Tibial artery (tissue), 4 donors: Measurements from ENCODE around the gene INAFM1.

ENCODE experiments used
- DNase-seq, 2 donors: peaks; one replicate each; pipeline ENCODE4 v3.0.0-alpha.2; 2019
- H3K27ac ChIP-seq, 2 donors: fragments of 200-600 bp; sonication (generic) in 1 of 2; 1 replicate in 1 of 2; 2 replicates in 1 of 2; pipeline ENCODE4 v1.5.1; 2018 to 2019; ENCODE audit warnings: mild to moderate bottlenecking in 1 of 2
- H3K27me3 ChIP-seq, 2 donors: fragments of 200-600 bp; sonication (generic) in 1 of 2; one replicate each; pipeline versions ENCODE4 v1.5.1 to v1.6.0; 2016 to 2019
- H3K36me3 ChIP-seq, 3 donors: fragments of 200-600 bp; sonication (generic) in 2 of 3; one replicate each; pipeline ENCODE4 v1.5.1; 2016 to 2019; ENCODE audit warnings: mild to moderate bottlenecking in 2 of 3
- H3K4me1 ChIP-seq, 4 donors: fragments of 200-600 bp; sonication (generic) in 2 of 4; 1 replicate in 3 of 4; 2 replicates in 1 of 4; pipeline ENCODE4 v1.5.1; 2016 to 2019
- H3K4me3 ChIP-seq, 2 donors: fragments of 200-600 bp; sonication (generic) in 1 of 2; 1 replicate in 1 of 2; 2 replicates in 1 of 2; pipeline ENCODE4 v1.5.1; 2018 to 2019; ENCODE audit warnings: mild to moderate bottlenecking in 2 of 2
- H3K9me3 ChIP-seq, 3 donors: fragments of 200-600 bp; sonication (generic) in 1 of 3; one replicate each; pipeline ENCODE4 v1.5.1; 2016 to 2019
- intact Hi-C: fragments of 100-400 bp; cut with DNase I; formaldehyde crosslinking; loops from one replicate; pipeline ENCODE4 v1.15.0; 2023; ENCODE audit warnings: low total_unique reads
- TF ChIP-seq, protein P1 (sequence below), 2 experiments: fragments of 200-600 bp in 1 of 2; fragments of 450-650 bp in 1 of 2; IDR thresholded peaks; one replicate each; pipeline ENCODE4 v1.5.1; 2017 to 2019; ENCODE audit warnings: antibody characterized with exemption in 2 of 2, mild to moderate bottlenecking in 1 of 2, moderate library complexity in 1 of 2

Gene INAFM1

DNA sequence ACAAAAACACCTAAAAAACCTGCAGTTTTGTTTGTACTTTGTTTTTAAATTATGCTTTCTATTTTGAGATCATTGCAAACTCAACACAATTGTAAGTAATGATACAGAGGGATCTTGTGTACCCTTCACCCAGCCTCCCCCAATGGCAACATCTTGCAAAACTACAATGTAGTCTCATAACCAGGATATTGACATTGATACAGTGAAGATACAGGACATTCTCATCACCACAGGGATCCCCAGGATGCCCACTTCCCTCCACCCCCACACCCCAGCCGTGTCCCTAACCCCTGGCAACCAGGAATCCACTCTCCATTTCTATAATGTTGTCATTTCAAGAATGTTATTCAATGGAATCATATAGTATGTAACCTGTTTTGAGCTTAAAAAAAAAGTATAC, 46.9 kb downstream of the INAFM1 start:
- Histone ChIP-seq H3K36me3 (peaks cover 0 to 15% (median 0%) of the 10 kb centered on the region in 3 donors), H3K4me1 (no peaks in the 10 kb centered on the region), H3K27me3 (peaks cover 0 to 28% of the 10 kb centered on the region in 2 donors), H3K4me3 (no peak overlapping the region), H3K27ac (no peak overlapping the region), H3K9me3 (no peaks in the 10 kb centered on the region)
- no peak for DNase-seq
- TF ChIP-seq, protein P1, sequence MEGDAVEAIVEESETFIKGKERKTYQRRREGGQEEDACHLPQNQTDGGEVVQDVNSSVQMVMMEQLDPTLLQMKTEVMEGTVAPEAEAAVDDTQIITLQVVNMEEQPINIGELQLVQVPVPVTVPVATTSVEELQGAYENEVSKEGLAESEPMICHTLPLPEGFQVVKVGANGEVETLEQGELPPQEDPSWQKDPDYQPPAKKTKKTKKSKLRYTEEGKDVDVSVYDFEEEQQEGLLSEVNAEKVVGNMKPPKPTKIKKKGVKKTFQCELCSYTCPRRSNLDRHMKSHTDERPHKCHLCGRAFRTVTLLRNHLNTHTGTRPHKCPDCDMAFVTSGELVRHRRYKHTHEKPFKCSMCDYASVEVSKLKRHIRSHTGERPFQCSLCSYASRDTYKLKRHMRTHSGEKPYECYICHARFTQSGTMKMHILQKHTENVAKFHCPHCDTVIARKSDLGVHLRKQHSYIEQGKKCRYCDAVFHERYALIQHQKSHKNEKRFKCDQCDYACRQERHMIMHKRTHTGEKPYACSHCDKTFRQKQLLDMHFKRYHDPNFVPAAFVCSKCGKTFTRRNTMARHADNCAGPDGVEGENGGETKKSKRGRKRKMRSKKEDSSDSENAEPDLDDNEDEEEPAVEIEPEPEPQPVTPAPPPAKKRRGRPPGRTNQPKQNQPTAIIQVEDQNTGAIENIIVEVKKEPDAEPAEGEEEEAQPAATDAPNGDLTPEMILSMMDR (IDR thresholded peaks at IDR 0.05) = no peak
- intact Hi-C loops = no loop called here

DNA sequence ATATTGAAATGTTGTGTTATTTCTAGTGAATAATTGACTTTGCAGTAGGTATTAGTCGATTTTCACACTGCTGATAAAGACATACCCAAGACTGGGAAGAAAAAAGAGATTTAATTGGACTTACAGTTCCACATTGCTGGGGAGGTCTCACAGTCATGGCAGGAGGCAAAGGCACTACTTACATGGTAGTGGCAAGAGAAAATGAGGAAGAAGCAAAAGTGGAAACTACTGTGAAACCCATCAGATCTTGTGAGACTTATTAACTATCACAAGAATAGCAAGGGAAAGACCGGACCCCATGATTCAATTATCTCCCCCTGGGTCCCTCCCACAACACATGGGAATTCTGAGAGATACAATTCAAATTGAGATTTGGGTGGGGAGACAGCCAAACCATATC, 47.4 kb downstream of the INAFM1 start:
- H3K9me3 ChIP-seq = no peaks in the 10 kb centered on the region
- peaks cover 0 to 28% of the 10 kb centered on the region in 2 donors for H3K27me3 ChIP-seq
- no peak overlapping the region for H3K4me3 ChIP-seq
- intact Hi-C loops = no loop called here
- no peak overlapping the region for H3K27ac ChIP-seq
- peaks cover 0 to 15% (median 0%) of the 10 kb centered on the region in 3 donors for H3K36me3 ChIP-seq
- TF ChIP-seq, protein P1 (IDR thresholded peaks at IDR 0.05) = no peak
- DNase-seq = no peak
- no peaks in the 10 kb centered on the region for H3K4me1 ChIP-seq

DNA sequence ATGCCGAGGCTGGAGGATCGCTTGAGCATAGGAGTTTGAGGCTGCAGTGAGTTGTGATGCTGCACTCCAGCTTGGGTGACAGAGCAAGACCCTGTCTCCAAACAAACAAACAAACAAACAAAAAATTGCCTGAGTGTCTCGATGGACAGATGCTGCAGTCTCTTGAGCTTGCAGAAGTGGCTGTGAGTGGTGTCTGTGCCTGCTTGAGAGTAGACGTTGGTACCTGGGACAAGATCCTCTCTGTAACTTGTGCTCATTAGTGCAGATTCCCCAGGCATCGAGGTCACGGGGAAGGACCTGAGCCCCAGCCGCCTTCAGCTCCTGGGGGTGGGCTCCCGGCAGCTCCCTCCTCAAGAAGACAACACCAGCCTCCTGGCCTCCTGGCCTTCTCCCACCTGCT, 48.7 kb downstream of the INAFM1 start:
- TF ChIP-seq, protein P1 (IDR thresholded peaks at IDR 0.05) = no peak
- peak overlapping the region; percentile 12 to 19 for H3K4me3 ChIP-seq
- peaks cover 0 to 15% (median 0%) of the 10 kb centered on the region in 3 donors for H3K36me3 ChIP-seq
- H3K9me3 ChIP-seq = no peaks in the 10 kb centered on the region
- intact Hi-C loops = no loop called here
- H3K4me1 ChIP-seq = no peaks in the 10 kb centered on the region
- no peak for DNase-seq
- H3K27me3 ChIP-seq = peaks cover 0 to 33% of the 10 kb centered on the region in 2 donors
- H3K27ac ChIP-seq = no peak overlapping the region

DNA sequence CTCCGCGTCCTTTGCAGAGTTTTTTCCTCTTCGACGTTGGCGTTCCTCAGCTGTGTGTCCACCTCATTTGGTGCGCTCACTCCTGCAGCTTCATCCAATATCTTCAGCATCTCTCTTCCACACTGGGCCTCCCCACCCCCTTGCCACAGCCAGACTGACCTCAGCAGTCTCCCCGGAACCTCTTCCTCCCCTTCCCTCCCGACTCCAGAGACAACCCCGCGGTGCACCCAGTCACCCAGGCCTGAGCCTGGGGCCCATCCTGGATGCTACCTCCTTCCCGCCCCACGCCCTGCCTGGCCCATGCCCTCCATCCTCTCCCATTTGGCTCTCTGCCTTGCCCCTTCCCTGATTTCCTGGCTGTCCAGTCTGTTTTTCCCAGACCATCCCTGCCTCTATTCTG, 49.2 kb downstream of the INAFM1 start:
- H3K9me3 ChIP-seq = no peaks in the 10 kb centered on the region
- intact Hi-C loops = no loop called here
- peaks cover 0 to 15% (median 0%) of the 10 kb centered on the region in 3 donors for H3K36me3 ChIP-seq
- no peak overlapping the region for H3K27ac ChIP-seq
- DNase-seq = no peak
- H3K4me1 ChIP-seq = no peaks in the 10 kb centered on the region
- TF ChIP-seq, protein P1 (IDR thresholded peaks at IDR 0.05) = no peak
- peak overlapping the region; percentile 12 to 19 for H3K4me3 ChIP-seq
- H3K27me3 ChIP-seq = peaks cover 0 to 34% of the 10 kb centered on the region in 2 donors

DNA sequence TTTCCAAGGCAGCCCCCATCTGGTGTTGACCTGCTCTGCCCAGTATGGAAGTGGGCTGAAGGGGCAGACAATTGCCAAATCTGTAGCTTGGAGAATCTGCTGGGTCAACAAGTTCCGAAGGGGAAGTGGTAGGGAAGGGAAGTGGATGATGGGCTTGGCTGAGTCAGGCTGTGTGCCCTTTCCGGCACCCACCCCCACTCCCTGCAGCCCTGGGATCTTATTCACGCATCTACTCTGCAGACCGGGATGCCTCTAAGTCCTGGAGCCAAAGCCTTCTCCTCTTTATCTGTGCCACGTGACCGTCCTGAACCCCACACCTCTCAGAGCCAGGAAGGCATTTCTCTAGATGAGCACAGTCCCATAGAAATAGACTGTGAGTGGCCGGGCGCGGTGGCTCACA, 49.8 kb downstream of the INAFM1 start:
- H3K4me3 ChIP-seq = peak overlapping the region in 1 of 2 donors; percentile 12
- TF ChIP-seq, protein P1 (IDR thresholded peaks at IDR 0.05) = no peak
- peaks cover 0 to 40% of the 10 kb centered on the region in 2 donors for H3K27me3 ChIP-seq
- DNase-seq = peak; percentile 60 to 74
- no peaks in the 10 kb centered on the region for H3K4me1 ChIP-seq
- H3K36me3 ChIP-seq = peaks cover 0 to 15% (median 0%) of the 10 kb centered on the region in 3 donors
- no peaks in the 10 kb centered on the region for H3K9me3 ChIP-seq
- no peak overlapping the region for H3K27ac ChIP-seq
- intact Hi-C loops = no loop called here
